Epidermal melanocyte (primary cell): ENCODE measurements around the gene LYVE1.
"Not testable (repeated sequence)": the region's sequence is repeated elsewhere in the genome, so short reads cannot be mapped to it uniquely, and the experiment has no call there.

Source experiments
- DNase-seq: peaks from one replicate; pipeline ENCODE4 v3.0.0; 2011; ENCODE audit warnings: low spot score; ENCODE audit not compliant: insufficient read length

Gene LYVE1

GRCh38 chr11:10568486-10568941 lies at the start of gene LYVE1:
LYVE1 (minus strand) TSS chr11:10568665; CDS start chr11:10568532, 133 bp downstream.
- no peak for DNase-seq

GRCh38 chr11:10617551-10617950 lies 49.1 kb upstream of the LYVE1 start:
- DNase-seq, result no peak

- DNase-seq, result no peak
These were observed 43.8 kb upstream of the LYVE1 start for GRCh38 chr11:10611979-10612862.

GRCh38 chr11:10609636-10610035 lies 41.2 kb upstream of the LYVE1 start:
- no peak for DNase-seq

- DNase-seq, result no peak
These were observed 40.1 kb upstream of the LYVE1 start for GRCh38 chr11:10608584-10608983.

- no peak for DNase-seq
These were observed 39.1 kb upstream of the LYVE1 start for GRCh38 chr11:10607462-10608132.

GRCh38 chr11:10606536-10607208 lies 38.2 kb upstream of the LYVE1 start:
- no peak for DNase-seq

GRCh38 chr11:10605941-10606381 lies 37.5 kb upstream of the LYVE1 start:
- DNase-seq, result no peak

- no peak for DNase-seq
These were observed 36.3 kb upstream of the LYVE1 start for GRCh38 chr11:10604798-10605197.

GRCh38 chr11:10604340-10604748 lies 35.9 kb upstream of the LYVE1 start:
- no peak for DNase-seq

- DNase-seq, result no peak
These were observed 35.3 kb upstream of the LYVE1 start for GRCh38 chr11:10603721-10604297.

- DNase-seq, result no peak
These were observed 34.5 kb upstream of the LYVE1 start for GRCh38 chr11:10602945-10603344.

- no peak for DNase-seq
These were observed 33.9 kb upstream of the LYVE1 start for GRCh38 chr11:10602366-10602765.

- no peak for DNase-seq
These were observed 33.4 kb upstream of the LYVE1 start for GRCh38 chr11:10601837-10602236.

GRCh38 chr11:10600570-10601248 lies 32.2 kb upstream of the LYVE1 start:
- no peak for DNase-seq

GRCh38 chr11:10599388-10600175 lies 31.1 kb upstream of the LYVE1 start:
- no peak for DNase-seq

GRCh38 chr11:10598816-10599215 lies 30.4 kb upstream of the LYVE1 start:
- DNase-seq, result no peak

- no peak for DNase-seq
These were observed 29.4 kb upstream of the LYVE1 start for GRCh38 chr11:10597877-10598351.

- DNase-seq, result not testable (repeated sequence)
These were observed 27.4 kb upstream of the LYVE1 start for GRCh38 chr11:10595840-10596239.

GRCh38 chr11:10594407-10594806 lies 25.9 kb upstream of the LYVE1 start:
- no peak for DNase-seq
